Subcutaneous adipose tissue (tissue), 4 donors: Measurements from ENCODE around the gene FCHSD2. TPM values are rescaled to one million over a fixed set of nuclear protein-coding genes. Genes with fewer than 3 reads are reported as not detected.

ENCODE experiments used
- total RNA-seq, 4 donors: library from RNA; depleted of rRNA; stranded (reverse); fragments of >200 nt; gene quantifications; one replicate each; pipeline ENCODE4 v1.1.0, GENCODE V29; 2016
- TF ChIP-seq, protein P1 (sequence below): fragments of 450-650 bp; IDR thresholded peaks from one replicate; pipeline ENCODE4 v1.5.1; 2016; ENCODE audit warnings: low read depth, mild to moderate bottlenecking, control low read depth, antibody characterized with exemption, moderate library complexity

The FCHSD2 gene
- total RNA-seq, 4 donors from 2014 or later, result 26.2 to 34.7 (median 30.0) TPM

DNA sequence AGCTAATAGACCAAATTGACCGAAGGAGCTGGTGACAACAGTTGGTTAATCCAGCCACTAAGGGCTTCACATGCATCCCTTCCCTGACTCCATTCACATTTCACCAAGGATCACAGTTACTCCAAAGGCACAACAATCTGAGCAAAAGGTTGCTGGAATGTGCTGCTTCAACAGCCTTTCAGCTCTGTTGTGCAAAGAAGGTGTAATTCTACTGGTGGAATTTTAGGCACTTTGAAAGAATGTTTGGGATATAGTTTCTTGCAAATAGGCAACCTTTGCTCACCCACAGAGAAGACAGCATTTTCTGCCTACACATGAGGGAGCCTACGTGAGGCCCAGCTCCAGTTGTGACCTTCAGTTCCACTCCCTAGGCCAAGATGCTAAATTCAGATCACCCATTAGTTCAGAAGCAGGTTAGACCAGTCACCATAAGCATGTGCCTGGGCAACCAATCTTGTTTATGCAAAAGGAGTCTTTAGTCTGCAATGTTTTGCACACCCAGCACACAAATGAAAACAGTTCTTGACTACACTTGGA is 21.6 kb upstream of the FCHSD2 start:
- TF ChIP-seq, protein P1, sequence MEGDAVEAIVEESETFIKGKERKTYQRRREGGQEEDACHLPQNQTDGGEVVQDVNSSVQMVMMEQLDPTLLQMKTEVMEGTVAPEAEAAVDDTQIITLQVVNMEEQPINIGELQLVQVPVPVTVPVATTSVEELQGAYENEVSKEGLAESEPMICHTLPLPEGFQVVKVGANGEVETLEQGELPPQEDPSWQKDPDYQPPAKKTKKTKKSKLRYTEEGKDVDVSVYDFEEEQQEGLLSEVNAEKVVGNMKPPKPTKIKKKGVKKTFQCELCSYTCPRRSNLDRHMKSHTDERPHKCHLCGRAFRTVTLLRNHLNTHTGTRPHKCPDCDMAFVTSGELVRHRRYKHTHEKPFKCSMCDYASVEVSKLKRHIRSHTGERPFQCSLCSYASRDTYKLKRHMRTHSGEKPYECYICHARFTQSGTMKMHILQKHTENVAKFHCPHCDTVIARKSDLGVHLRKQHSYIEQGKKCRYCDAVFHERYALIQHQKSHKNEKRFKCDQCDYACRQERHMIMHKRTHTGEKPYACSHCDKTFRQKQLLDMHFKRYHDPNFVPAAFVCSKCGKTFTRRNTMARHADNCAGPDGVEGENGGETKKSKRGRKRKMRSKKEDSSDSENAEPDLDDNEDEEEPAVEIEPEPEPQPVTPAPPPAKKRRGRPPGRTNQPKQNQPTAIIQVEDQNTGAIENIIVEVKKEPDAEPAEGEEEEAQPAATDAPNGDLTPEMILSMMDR, result no peak

DNA sequence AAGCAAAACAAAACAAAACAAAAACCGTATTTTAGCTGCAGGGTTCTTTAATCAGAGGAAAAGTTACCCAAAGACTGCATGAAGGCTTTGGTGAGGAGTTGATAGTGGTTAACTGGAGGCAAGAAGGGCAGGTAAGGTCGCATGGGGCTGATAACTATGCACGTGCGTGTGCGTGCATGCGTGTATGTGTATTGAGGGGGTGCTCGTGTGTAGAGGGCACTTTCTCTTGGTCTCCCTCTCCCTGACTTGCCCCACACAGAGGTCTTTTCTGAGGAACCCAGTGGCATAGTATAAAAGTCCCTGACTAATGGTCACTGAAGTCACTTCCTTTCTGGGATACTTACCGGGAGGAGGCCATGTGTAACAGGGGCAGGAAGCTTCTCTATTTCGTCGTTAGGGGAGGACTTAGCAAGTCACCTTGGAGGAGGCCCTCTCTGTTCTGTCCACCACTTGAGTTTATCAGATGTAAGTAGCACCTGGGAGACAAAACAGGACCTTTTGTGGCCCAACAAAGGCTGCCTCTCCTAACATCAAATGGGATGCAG is 20.1 kb upstream of the FCHSD2 start:
- TF ChIP-seq, protein P1, result no peak

DNA sequence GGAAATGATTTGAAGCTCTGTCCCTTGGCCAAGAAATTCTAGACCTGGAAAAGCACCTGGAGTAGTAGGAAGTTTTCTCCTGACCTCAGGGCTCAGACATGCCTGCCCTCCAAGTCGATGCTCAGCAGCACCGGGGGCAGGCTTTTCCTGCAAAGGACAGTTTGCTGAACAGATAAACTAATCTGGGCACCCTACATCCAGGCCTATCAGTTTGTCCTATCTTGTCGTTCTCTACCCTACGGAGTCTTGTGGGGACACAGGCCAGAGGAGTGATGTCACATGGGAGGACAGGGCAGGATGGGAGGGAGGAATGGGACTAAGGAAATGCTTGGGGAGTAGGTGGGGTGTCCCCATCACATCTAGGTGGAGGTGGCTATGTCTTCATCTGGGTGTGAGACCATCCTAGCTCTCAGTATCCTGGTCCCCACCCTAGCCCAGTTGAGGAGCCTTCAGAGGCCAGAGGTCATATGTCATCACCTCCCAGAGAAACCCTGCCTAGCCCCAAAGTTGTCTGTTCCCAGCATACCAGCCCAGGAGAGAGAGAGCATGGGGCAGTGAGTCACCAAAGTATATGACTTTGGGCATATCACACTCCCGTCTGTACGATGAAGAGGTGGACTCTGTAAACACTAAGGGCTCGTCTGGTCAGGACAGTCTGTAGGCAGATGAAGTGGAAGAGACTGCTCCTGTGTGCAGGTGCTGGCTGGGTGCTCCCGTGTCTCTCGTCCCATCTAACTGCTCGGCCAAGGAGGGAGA is 18.1 kb upstream of the FCHSD2 start:
- TF ChIP-seq, protein P1, result no peak

DNA sequence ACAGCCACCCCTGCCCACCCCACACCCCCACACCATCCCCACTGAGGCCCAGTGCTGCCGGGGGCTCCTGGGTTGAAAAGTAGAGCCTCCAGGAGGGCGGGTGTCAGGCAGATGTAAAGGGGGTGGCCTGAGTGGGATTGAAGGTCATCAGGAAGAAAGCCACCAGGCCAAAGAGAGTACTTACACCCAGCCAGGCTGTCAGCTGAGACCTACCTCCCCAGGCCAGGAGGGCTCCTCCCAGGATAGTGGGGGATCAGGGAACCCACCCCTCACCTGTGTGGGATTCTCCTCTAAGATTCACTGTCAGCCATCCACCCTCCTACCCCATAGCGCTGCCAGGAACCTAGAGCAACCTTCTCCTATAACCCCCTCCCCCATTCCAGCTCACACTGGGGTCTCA is 17.2 kb upstream of the FCHSD2 start:
- TF ChIP-seq, protein P1, result no peak

DNA sequence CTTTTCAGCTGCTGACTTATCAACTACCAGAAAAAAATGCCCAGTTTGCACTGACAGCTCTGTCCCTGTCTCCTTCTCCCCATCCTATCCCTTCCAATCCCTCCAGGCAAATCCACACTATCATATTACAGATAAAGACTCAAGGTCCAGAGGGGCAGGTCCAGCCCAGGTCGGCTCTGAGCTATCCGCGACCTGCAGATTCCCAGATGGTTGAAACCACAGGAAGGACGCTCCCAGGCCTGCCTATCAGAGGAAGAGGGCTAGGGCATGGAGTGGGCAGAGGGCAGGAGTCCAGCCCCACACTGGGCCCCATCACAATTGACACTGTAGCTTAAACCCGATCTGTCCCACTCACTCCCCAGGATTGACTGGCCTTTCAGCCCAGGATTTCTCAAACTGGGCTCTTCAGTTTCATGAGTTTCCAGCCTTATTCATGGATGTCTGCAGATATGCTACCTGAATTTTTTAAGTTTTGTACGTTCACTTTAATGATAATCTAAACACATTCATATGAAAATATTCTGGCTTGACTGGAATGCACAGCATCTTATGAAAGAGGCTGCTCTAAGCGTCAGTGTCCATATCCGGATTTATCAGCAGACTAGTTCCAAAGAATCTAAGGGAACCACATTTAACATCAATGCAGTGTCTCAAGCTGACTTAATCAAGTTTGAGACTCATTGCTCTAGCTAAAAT is 16.4 kb upstream of the FCHSD2 start:
- TF ChIP-seq, protein P1, result no peak

DNA sequence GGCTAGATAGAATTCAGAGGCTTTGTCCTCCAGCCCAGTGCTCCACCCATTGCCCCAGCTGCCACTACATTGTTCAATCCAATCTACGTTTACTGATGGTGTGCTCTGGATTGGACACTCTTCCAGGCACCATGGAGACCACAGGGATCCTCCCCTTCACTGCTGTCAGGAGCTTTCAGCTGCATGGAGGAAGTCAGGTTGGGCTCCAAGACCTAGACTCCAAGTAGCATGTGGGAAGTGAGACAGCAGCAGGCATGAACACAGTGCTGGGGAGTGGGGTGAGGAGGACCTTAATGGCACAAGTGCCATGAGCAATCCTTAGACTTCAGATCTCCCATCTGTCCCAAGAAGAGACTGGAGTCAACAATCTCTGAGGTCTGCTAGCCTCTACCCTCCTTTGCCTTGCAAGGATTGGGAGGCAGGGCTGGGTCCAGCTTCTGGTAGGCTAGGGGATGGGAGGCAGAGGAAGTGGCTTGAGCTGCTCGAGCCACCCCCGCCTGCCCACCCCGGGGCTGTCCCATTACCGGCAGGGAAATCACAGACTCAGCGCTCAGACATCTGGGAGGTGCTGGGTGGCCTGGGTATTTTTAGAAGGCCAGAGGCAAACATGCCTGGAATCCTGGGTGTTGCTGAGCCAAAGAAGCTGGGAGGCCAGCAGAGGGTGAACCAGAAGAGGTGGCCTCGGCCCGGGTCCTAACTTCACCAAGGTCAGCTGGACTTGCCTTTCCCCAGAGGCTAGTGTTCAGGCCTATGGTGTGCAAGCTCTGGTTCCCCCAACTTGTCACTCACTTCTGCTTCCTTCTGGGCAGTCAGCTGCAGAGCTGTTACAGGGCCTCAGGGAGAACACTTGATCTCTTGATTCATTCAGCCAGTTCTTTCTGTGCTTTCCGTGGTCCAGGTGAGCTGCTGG is 15.2 kb upstream of the FCHSD2 start:
- TF ChIP-seq, protein P1, result no peak
